GM12873 (cell line): ENCODE measurements around the gene IL16.

Source experiments
- TF ChIP-seq, protein P1 (sequence below): IDR thresholded peaks from 2 replicates; pipeline ENCODE4 v1.5.1; 2012; ENCODE audit warnings: low read depth, mild to moderate bottlenecking, moderate library complexity, low read length, control low read depth; ENCODE audit not compliant: insufficient read depth; ENCODE audit errors: missing control alignments

Gene IL16

DNA sequence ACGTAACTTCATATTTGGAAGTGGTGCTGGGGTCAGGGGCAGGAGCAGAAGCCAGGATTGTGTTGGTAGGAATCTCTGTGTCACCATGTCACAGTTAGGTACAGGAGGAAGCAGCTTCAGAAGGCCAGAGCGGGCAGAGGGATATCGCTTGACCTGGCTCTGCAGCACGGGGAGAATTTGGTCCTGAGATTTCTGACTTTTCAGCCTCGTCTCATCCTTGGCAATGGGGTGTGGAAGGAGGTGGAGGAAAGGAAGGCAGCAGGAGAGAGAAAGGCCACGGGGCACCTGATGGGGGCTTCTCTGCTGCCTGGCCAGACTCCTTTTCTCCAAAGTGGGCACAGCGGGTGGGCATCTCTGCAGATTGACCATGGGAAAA, 564 bp downstream of the IL16 start:
- TF ChIP-seq, protein P1, sequence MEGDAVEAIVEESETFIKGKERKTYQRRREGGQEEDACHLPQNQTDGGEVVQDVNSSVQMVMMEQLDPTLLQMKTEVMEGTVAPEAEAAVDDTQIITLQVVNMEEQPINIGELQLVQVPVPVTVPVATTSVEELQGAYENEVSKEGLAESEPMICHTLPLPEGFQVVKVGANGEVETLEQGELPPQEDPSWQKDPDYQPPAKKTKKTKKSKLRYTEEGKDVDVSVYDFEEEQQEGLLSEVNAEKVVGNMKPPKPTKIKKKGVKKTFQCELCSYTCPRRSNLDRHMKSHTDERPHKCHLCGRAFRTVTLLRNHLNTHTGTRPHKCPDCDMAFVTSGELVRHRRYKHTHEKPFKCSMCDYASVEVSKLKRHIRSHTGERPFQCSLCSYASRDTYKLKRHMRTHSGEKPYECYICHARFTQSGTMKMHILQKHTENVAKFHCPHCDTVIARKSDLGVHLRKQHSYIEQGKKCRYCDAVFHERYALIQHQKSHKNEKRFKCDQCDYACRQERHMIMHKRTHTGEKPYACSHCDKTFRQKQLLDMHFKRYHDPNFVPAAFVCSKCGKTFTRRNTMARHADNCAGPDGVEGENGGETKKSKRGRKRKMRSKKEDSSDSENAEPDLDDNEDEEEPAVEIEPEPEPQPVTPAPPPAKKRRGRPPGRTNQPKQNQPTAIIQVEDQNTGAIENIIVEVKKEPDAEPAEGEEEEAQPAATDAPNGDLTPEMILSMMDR, result no peak

DNA sequence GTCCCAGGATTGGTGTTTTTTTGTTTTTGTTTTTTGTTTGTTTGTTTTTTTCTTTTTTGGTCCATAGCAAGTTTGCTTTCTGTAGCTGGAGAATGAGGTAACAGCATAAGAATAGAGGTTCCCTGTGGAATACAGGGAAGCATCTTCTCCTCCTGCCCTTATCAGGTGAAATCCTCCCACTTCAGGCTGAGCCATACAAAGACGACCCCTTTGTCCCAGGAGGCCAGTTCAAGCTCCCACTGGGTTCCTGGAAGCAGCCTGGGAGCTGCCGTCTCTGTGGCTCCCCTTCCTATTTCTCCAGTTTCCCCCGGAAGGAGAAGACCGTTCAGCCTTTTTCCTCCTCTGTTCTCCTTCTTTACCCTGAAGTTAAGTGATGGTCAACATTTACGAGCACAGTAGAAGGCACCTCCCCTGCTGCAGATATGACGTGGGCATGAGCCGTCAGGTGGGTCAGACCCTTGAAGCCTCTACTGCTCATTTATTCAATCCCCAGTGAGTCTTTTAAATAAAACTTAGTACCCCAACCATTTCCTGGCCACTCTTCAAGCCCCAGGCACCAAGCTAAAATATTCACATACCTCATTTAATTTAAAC, 1.1 kb downstream of the IL16 start:
- TF ChIP-seq, protein P1, result no peak

DNA sequence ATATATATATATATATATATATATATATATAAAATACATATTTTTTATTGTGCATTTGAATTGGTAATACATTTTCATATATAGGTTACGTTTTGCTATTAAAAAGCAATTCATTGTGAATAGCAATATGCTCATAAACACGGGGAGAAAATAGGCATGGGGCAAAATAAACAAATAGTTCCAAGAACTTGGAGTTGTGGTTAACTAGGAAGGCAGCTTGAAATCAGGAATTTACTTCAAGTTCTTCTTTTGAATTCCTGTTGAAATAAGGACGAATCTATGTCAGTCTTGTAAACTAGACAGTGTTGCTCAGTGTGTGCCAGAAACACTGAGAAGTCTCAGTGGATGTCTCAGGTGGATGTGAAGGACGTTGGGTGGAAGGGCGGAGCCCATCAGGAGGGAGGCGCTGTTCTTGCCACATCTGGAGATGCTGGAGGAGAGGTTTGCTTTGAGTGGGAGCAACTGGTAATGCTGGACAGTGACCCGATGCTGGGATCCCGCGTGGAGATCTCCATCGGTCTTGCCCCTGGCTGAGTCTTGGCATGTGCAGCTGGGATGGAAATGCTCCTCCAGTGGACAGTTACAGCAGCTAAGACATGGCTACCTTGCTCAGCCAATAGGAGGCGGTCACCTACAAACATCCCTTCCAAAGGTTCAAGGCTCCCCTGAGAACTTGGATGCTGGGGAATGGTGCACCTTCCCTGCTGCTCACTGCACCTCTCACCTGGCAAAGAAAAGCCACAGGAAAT, 2.5 kb downstream of the IL16 start:
- TF ChIP-seq, protein P1, result peak; percentile 16

DNA sequence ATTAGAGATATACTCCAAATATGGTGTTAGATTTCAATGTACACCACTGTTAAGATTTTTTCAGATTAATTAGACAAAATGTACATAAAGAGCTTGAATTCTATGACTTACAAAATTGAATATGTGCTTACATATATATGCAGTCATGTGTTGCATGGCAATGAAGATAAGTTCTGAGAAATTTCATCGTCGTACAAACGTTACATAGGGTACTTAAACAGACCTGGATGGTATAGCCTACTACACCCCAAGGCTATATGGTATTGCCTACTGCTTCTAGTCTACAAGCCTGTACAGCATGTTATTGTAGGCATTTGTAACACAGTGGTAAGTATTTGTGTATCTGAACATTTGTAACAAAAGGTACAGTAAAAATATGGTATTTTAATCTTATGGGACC, 9.3 kb downstream of the IL16 start:
- TF ChIP-seq, protein P1, result no peak

DNA sequence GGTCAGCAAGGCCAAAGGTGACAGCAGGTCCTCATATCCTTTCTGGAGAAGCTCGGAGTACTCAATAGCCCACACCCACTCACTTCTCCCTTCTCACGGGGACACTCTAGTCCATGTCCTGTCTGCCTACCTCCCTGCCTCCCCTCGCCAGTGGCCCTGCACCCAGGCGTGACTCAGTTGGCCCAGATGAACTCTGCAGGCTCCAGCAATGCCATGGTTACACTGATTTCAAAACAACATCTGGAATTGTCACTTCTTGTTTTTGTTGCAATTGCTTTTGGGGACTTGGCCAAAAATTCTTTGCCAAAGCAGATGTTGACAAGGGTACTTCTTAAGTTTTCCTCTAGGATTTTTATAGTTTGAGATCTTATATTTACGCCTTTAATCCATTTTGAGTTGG, 13.0 kb downstream of the IL16 start:
- TF ChIP-seq, protein P1, result no peak

DNA sequence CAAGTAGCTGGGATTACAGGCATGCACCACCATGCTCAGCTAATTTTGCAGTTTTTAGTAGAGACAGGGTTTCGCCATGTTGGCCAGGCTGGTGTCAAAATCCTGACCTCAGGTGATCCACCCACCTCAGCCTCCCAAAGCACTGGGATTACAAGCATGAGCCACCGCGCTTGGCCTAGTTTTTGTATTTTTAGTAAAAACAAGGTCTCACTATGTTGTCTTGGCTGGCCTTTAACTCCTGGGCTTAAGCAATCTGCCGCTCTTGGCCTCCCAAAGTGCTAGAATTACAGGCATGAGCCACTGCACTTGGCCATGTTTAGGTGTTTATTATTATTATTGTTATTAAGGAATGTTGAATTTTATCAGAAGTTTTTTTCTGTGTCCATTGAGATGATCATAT, 14.7 kb downstream of the IL16 start:
- TF ChIP-seq, protein P1, result no peak

DNA sequence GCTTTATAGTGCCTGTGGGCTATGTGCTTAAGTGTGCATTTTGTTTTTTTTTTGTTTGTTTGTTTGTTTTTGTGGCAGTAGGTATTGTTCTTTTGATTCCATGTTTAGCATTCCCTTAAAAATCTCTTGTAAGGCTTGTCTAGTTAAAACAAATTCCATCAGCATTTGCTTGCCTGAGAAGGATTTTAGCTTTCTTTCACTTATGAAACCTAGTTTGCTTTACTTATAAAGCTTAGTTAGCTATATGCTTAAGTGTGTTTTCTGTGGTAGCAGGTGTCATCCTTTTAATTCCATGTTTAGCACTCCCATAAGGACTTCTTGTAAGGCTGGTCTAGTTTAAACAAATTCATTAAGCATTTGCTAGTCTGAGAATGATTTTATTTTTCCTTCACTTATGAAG, 17.3 kb downstream of the IL16 start:
- TF ChIP-seq, protein P1, result no peak
